ENCODE measurements around the gene DPEP2. TPM values are rescaled to one million over a fixed set of nuclear protein-coding genes. Genes with fewer than 3 reads are reported as not detected.
A peak's percentile ranks its signal among the peaks of the same experiment; 100 is the strongest.

The DPEP2 gene
- polyA plus RNA-seq, 3 donors from 2014 or later, result 45.5 to 62.6 (median 59.4) TPM

- Mint-ChIP-seq H3K9me3 (no peaks in the 10 kb centered on the region), H3K36me3 (peaks cover 0 to 4% (median 3%) of the 10 kb centered on the region in 3 donors), H3K4me1 (peaks cover 24 to 25% of the 10 kb centered on the region in 2 donors), H3K27ac (no peak overlapping the region), H3K4me3 (no peak overlapping the region), H3K27me3 (ENCODE audit: low read depth in 3 of 3) (peaks cover 2 to 9% (median 5%) of the 10 kb centered on the region in 3 donors)
- no peak for DNase-seq
Measured at GRCh38 chr16:67965668-67966548, 33.4 kb downstream of the DPEP2 start.

GRCh38 chr16:67964477-67965131, 34.7 kb downstream of the DPEP2 start:
- Mint-ChIP-seq H3K4me3 (no peak overlapping the region), H3K36me3 (peaks cover 0 to 8% (median 4%) of the 10 kb centered on the region in 3 donors), H3K4me1 (peaks cover 22 to 24% of the 10 kb centered on the region in 2 donors), H3K27ac (peak overlapping the region in 2 of 6 donors; percentile 17 to 40), H3K9me3 (no peaks in the 10 kb centered on the region), H3K27me3 (ENCODE audit: low read depth in 3 of 3) (peaks cover 2 to 9% (median 3%) of the 10 kb centered on the region in 3 donors)
- DNase-seq, result no peak

GRCh38 chr16:67963662-67964321, 35.5 kb downstream of the DPEP2 start:
- no peak overlapping the region for H3K27ac Mint-ChIP-seq
- no peaks in the 10 kb centered on the region for H3K9me3 Mint-ChIP-seq
- no peak overlapping the region for H3K4me3 Mint-ChIP-seq
- peaks cover 2 to 8% (median 3%) of the 10 kb centered on the region in 3 donors for H3K27me3 Mint-ChIP-seq (ENCODE audit: low read depth in 3 of 3)
- peaks cover 15 to 19% of the 10 kb centered on the region in 2 donors for H3K4me1 Mint-ChIP-seq
- no peak for DNase-seq
- H3K36me3 Mint-ChIP-seq, result peaks cover 0 to 8% (median 4%) of the 10 kb centered on the region in 3 donors

GRCh38 chr16:67963292-67963661, 36.0 kb downstream of the DPEP2 start:
- peaks cover 2 to 5% (median 3%) of the 10 kb centered on the region in 3 donors for H3K27me3 Mint-ChIP-seq (ENCODE audit: low read depth in 3 of 3)
- H3K9me3 Mint-ChIP-seq, result no peaks in the 10 kb centered on the region
- DNase-seq, result no peak
- peaks cover 0 to 11% (median 4%) of the 10 kb centered on the region in 3 donors for H3K36me3 Mint-ChIP-seq
- H3K4me3 Mint-ChIP-seq, result no peak overlapping the region
- peaks cover 15 to 17% of the 10 kb centered on the region in 2 donors for H3K4me1 Mint-ChIP-seq
- H3K27ac Mint-ChIP-seq, result peak overlapping the region in 1 of 6 donors; percentile 82

- Mint-ChIP-seq H3K4me1 (peaks cover 6 to 10% of the 10 kb centered on the region in 2 donors), H3K9me3 (no peaks in the 10 kb centered on the region), H3K27me3 (ENCODE audit: low read depth in 3 of 3) (peaks cover 0 to under 1% (median 0%) of the 10 kb centered on the region in 3 donors), H3K4me3 (no peak overlapping the region), H3K27ac (no peak overlapping the region), H3K36me3 (peaks cover 0 to 13% (median 4%) of the 10 kb centered on the region in 3 donors)
- no peak for DNase-seq
Measured at GRCh38 chr16:67962135-67962534, 37.1 kb downstream of the DPEP2 start.

GRCh38 chr16:67961551-67961957, 37.7 kb downstream of the DPEP2 start:
- no peaks in the 10 kb centered on the region for H3K9me3 Mint-ChIP-seq
- H3K4me1 Mint-ChIP-seq, result peaks cover under 1 to 4% of the 10 kb centered on the region in 2 donors
- no peak for DNase-seq
- no peak overlapping the region for H3K4me3 Mint-ChIP-seq
- peaks cover 0 to 13% (median 4%) of the 10 kb centered on the region in 3 donors for H3K36me3 Mint-ChIP-seq
- no peaks in the 10 kb centered on the region for H3K27me3 Mint-ChIP-seq (ENCODE audit: low read depth in 3 of 3)
- H3K27ac Mint-ChIP-seq, result no peak overlapping the region

GRCh38 chr16:67959536-67960329, 39.6 kb downstream of the DPEP2 start:
- H3K27ac Mint-ChIP-seq, result no peak overlapping the region
- H3K4me3 Mint-ChIP-seq, result no peak overlapping the region
- H3K4me1 Mint-ChIP-seq, result no peaks in the 10 kb centered on the region
- H3K9me3 Mint-ChIP-seq, result no peaks in the 10 kb centered on the region
- no peak for DNase-seq
- H3K36me3 Mint-ChIP-seq, result peaks cover 0 to 13% (median 4%) of the 10 kb centered on the region in 3 donors
- no peaks in the 10 kb centered on the region for H3K27me3 Mint-ChIP-seq (ENCODE audit: low read depth in 3 of 3)

GRCh38 chr16:67957622-67958021, 41.7 kb downstream of the DPEP2 start:
- Mint-ChIP-seq H3K4me1 (no peaks in the 10 kb centered on the region), H3K27ac (no peak overlapping the region), H3K36me3 (peaks cover 0 to 13% (median under 1%) of the 10 kb centered on the region in 3 donors)

GRCh38 chr16:67954421-67955196, 44.7 kb downstream of the DPEP2 start:
- H3K27me3 Mint-ChIP-seq (ENCODE audit: low read depth in 3 of 3), result no peaks in the 10 kb centered on the region
- peaks cover 0 to 4% (median 0%) of the 10 kb centered on the region in 3 donors for H3K36me3 Mint-ChIP-seq
- no peak overlapping the region for H3K4me3 Mint-ChIP-seq
- no peaks in the 10 kb centered on the region for H3K9me3 Mint-ChIP-seq
- DNase-seq, result no peak
- no peak overlapping the region for H3K27ac Mint-ChIP-seq
- H3K4me1 Mint-ChIP-seq, result no peaks in the 10 kb centered on the region

More at GRCh38 chr16:67957622-67958021, 41.7 kb downstream of the DPEP2 start:
- H3K9me3 Mint-ChIP-seq, result no peaks in the 10 kb centered on the region
- no peak for DNase-seq
- H3K27me3 Mint-ChIP-seq (ENCODE audit: low read depth in 3 of 3), result no peaks in the 10 kb centered on the region
- no peak overlapping the region for H3K4me3 Mint-ChIP-seq

- peak overlapping the region in 1 of 6 donors; percentile 25 for H3K27ac Mint-ChIP-seq
Measured at GRCh38 chr16:67953641-67954375, 45.5 kb downstream of the DPEP2 start.

GRCh38 chr16:67951485-67951884, 47.8 kb downstream of the DPEP2 start:
- no peaks in the 10 kb centered on the region for H3K36me3 Mint-ChIP-seq
- no peak overlapping the region for H3K4me3 Mint-ChIP-seq
- H3K27me3 Mint-ChIP-seq (ENCODE audit: low read depth in 3 of 3), result peaks cover 0 to 1% (median 0%) of the 10 kb centered on the region in 3 donors
- no peak for DNase-seq
- no peaks in the 10 kb centered on the region for H3K4me1 Mint-ChIP-seq
- no peaks in the 10 kb centered on the region for H3K9me3 Mint-ChIP-seq
- H3K27ac Mint-ChIP-seq, result no peak overlapping the region

More at GRCh38 chr16:67953641-67954375, 45.5 kb downstream of the DPEP2 start:
- Mint-ChIP-seq H3K9me3 (no peaks in the 10 kb centered on the region), H3K27me3 (ENCODE audit: low read depth in 3 of 3) (no peaks in the 10 kb centered on the region), H3K4me1 (no peaks in the 10 kb centered on the region), H3K4me3 (no peak overlapping the region), H3K36me3 (peaks cover 0 to 4% (median 0%) of the 10 kb centered on the region in 3 donors)
- no peak for DNase-seq

GRCh38 chr16:67950335-67950843, 48.9 kb downstream of the DPEP2 start:
- H3K27me3 Mint-ChIP-seq (ENCODE audit: low read depth in 3 of 3), result peaks cover 0 to 1% (median 0%) of the 10 kb centered on the region in 3 donors
- no peaks in the 10 kb centered on the region for H3K36me3 Mint-ChIP-seq
- H3K27ac Mint-ChIP-seq, result no peak overlapping the region
- H3K4me1 Mint-ChIP-seq, result no peaks in the 10 kb centered on the region
- no peaks in the 10 kb centered on the region for H3K9me3 Mint-ChIP-seq
- DNase-seq, result no peak
- no peak overlapping the region for H3K4me3 Mint-ChIP-seq
